SK-N-MC (cell line): ENCODE results near the gene IFNA6.
"Not testable (repeated sequence)": the region's sequence is repeated elsewhere in the genome, so short reads cannot be mapped to it uniquely, and the experiment has no call there.

Experiments
- EZH2 ChIP-seq: fragments of 200-600 bp; sonication (generic); IDR thresholded peaks from one replicate; pipeline ENCODE4 v1.6.1; 2017; ENCODE audit warnings: antibody characterized with exemption
- POLR2AphosphoS5 ChIP-seq: IDR thresholded peaks from 2 replicates; pipeline ENCODE4 v1.6.1; 2012; ENCODE audit warnings: mild to moderate bottlenecking, low read depth, low read length, borderline replicate concordance

DNA sequence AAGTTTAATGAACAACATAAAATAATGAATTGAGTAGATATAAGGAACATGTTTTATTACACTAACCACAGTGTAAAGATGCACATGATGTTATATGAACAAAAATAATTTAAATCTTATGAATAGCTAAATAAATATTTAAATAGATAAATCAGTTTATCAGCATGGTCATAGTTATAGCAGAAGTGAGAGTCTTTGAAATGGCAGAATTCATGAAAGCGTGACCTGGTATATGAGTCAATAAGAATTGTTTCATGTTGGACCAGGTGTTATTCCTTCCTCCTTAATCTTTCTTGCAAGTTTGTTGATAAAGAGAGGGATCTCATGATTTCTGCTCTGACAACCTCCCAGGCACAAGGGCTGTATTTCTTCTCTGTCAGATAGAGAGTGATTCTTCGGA is 16.5 kb upstream of the IFNA6 start:
- not testable (repeated sequence) for TF ChIP-seq POLR2AphosphoS5, EZH2
